Astrocyte of the spinal cord (primary cell): ENCODE measurements around the gene PCSK2.

Source experiments
- DNase-seq: peaks from one replicate; pipeline ENCODE4 v3.0.0; 2011; ENCODE audit warnings: low read depth, low spot score
- H3K4me3 ChIP-seq: 2 replicates; pipeline ENCODE4 v1.5.1; 2011; ENCODE audit warnings: low read depth, mild to moderate bottlenecking, low read length, moderate library complexity
- in situ Hi-C: cut with HindIII; loops from 2 replicates; pipeline ENCODE4 v1.10.0; 2017; ENCODE audit warnings: low sequenced_read_pairs
- TF ChIP-seq, protein P1 (sequence below): IDR thresholded peaks from 2 replicates; pipeline ENCODE4 v1.5.1; 2012; ENCODE audit warnings: low read depth, mild to moderate bottlenecking, low read length, inconsistent platforms

PCSK2 gene

DNA sequence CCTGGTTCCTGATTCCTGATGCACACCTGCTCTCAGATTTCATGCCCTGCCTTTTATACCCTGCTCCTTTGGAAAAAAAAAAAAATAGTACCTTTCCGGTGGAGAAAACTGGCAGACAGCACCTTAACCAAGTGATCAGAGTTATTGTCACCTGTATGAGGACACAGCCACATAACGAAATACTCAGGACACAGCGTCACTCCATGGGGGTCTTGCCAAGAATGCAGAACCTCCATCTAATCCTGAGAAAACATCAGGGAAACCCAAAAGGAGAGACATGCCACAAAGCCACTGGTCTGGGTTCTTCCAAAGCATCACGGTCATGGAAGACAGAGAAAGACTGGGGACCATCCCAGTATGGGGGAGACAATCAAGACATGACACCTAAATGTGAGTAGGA, 275.3 kb downstream of the PCSK2 start:
- DNase-seq, result no peak
- TF ChIP-seq, protein P1, sequence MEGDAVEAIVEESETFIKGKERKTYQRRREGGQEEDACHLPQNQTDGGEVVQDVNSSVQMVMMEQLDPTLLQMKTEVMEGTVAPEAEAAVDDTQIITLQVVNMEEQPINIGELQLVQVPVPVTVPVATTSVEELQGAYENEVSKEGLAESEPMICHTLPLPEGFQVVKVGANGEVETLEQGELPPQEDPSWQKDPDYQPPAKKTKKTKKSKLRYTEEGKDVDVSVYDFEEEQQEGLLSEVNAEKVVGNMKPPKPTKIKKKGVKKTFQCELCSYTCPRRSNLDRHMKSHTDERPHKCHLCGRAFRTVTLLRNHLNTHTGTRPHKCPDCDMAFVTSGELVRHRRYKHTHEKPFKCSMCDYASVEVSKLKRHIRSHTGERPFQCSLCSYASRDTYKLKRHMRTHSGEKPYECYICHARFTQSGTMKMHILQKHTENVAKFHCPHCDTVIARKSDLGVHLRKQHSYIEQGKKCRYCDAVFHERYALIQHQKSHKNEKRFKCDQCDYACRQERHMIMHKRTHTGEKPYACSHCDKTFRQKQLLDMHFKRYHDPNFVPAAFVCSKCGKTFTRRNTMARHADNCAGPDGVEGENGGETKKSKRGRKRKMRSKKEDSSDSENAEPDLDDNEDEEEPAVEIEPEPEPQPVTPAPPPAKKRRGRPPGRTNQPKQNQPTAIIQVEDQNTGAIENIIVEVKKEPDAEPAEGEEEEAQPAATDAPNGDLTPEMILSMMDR, result no peak
- in situ Hi-C loops, result no loop called here
- H3K4me3 ChIP-seq, result no peak overlapping the region

DNA sequence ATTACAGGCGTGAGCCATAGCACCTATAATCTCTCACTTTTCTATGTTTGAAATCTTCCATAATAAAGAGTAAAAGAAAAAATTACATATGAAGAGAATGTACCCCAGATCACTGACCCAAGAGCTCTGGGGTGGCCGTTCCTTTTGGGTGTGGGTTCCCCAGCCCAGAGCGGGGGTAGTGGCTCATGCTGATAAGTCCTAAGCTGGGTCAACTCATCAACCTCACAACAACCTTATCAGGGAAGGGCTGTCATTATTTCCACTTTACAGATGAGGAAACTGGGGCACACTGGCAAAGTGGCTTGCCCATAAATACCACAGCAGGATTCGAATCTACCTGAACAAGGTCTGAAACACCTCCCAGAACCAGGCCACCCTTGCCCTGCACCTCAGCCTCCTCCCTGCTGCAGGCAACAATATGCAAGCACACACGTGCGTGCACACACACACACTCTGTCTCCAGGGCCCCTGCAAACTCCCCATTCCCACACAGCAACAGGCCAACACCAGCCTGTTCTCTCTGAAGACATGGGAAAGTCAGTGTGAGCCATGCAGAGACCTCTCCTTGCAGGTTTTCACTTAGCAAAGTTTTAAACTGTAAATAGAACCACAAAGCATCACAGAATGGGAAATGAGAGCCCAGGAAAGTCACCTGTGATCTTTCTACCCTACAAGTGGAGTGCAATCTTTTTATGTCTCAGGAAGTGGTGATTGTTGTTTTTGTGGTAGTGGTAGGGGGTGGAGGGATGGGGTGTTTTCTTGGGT, 276.6 kb downstream of the PCSK2 start:
- no peak for DNase-seq
- no peak overlapping the region for H3K4me3 ChIP-seq
- in situ Hi-C loops, result no loop called here
- TF ChIP-seq, protein P1, result no peak

DNA sequence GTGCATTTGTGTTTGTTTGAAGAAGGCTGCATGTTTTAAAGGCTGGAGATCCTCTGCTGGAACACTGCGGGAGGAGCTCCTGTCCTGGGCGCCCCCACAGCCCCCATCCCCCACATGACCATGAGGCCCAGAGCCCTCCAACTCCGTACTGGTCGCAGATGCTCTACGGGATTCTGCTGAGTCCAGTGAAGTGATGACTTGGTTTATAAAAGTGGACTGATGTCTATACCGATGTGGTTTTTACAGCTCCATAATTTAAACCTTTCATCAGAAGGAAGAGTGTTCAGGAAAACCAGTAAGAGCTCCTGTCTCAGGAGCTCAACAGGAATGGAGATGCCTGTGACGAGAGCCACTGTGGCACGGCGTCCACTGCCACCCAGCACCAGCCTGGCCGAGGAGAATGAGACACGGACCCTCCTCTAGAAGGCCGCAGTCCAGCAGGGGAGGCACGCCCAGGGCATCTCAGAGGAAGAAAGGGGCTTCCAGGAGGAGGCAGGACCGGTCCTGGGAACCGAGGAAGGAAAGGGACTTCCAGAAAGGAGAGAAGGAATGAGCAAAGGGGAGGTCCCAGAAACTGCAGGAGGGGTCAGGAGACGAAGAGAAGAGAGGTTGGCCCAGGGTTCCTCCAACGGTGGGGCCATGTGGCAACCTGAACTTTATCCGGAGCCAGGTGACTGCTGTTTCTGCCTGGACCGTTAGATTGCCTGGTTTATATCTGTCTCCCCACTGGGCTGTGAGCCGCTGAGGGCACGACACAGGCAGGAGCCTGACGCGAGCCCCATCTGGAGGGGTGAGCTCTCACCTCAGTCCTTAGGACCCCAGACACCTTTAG, 277.4 kb downstream of the PCSK2 start:
- DNase-seq, result no peak
- in situ Hi-C loops, result no loop called here
- TF ChIP-seq, protein P1, result no peak

DNA sequence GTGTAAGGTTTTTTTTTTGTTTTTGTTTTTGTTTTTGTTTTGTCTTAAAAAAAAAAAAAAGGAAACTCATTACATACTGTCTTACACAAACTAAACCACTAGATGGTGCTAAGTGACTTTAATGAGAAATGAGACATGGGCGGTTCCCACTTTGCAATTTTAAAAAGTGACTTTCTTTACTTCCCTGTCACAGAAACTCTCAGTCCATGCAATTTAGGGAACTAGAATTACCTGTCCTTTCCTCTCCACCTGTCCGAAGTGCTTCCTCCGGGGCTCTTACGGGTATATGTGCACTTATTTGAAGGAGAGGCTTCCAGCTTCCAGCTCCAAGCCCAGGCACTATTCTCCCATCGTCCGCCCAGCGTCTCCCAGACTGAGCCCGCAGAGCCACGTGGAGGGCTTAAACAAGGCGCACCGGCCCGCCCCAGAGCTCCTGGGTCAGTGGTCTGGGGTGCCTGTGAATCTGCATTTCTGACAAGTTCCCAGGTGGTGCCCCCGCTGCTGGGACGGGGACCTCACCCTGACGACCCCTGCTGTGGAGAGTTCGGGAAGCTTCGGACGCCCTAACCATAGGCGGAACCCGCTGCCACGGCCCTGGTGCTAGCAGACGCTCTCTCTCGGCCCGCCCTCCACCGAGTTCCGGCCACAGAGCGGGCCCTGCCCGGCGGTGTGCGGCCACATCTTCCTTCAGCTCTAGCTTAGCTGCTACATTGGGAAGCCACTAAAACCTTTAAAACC, 278.2 kb downstream of the PCSK2 start:
- in situ Hi-C loops, result no loop called here
- H3K4me3 ChIP-seq, result peak overlapping the region; percentile 45
- DNase-seq, result peak; percentile 65
- TF ChIP-seq, protein P1, result peak; percentile 52

More for the DNA sequence above, 277.4 kb downstream of the PCSK2 start:
- no peak overlapping the region for H3K4me3 ChIP-seq

DNA sequence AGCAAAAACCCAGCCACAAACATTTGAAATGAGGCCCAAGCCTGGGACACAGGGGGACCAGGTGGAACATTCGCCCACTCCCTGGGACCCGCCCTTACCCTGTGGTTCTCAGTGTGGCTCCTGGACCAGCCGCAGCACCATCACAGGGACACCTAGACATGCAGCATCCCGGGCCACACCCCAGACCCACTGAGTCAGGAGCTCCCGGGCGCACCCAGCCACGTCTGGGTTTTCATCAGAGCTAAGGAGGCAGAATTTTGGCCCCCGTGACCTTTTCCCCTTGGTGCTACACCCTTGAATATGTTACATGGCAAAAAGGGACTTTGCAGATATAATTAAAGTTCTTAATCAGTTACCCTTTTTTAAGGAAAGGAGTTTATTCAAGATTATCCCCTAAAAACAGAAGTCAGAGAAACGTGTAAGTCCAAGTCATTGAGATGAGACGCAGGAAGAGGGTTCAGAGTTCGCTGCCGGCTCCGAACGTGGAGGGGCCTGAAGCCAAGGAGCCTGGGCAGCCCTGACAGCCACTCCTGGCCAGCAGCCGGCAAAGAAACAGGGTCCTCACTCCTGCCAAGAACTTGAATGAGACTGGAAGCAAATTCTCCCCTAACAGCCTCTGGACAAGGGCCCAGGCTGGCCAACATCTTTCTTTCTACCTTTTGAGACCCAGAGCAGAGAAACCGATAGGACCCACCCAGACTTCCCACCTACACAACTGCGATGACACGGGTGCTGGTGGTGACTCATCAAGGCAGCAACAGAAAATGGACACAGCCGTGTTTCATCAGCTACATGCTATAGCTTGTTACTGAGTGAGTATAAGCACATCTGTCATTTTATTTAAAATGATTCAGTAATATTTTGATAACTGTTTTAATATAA, 279.0 kb downstream of the PCSK2 start:
- in situ Hi-C loops, result no loop called here
- TF ChIP-seq, protein P1, result no peak
- DNase-seq, result peak; percentile 17
- no peak overlapping the region for H3K4me3 ChIP-seq

DNA sequence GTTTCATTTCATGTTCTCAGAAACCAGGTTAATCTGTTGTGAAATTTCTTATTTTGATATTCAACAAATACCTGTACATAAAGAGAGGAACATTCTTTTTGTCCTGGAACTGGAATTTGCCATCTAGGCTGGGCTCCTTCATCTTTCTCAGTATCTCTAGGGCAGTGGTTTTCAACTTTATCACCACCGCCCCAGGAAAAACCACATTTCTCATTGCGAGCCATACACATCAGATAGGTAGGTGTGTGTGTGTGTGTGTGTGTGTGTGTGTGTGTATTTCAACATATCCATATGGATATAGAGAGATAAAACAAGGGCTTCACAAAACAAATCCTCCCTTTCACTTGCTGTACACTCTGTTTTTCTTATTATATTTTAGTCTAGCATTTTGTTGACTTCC, 280.2 kb downstream of the PCSK2 start:
- TF ChIP-seq, protein P1, result no peak
- no peak overlapping the region for H3K4me3 ChIP-seq
- no peak for DNase-seq
- in situ Hi-C loops, result no loop called here
